GM12878 (cell line): ENCODE results near the gene HOXB2. TPM values are rescaled to one million over a fixed set of nuclear protein-coding genes. Genes with fewer than 3 reads are reported as not detected.

ENCODE experiments used
- CBX5 ChIP-seq: sonication (generic); IDR thresholded peaks from 2 replicates; pipeline ENCODE4 v1.6.1; 2016; ENCODE audit warnings: low read depth, moderate library complexity, mild to moderate bottlenecking, inconsistent platforms
- CEBPB ChIP-seq, 2 experiments: fragments of 150-350 bp in 1 of 2; IDR thresholded peaks; 2 replicates each; pipeline ENCODE4 v1.6.1; 2012 to 2014; ENCODE audit warnings: low read depth in 2 of 2, low read length in 2 of 2, borderline replicate concordance in 1 of 2, inconsistent platforms in 1 of 2
- CHD4 ChIP-seq: fragments of 200-600 bp; sonication (generic); IDR thresholded peaks from 2 replicates; pipeline ENCODE4 v1.6.1; 2016; ENCODE audit warnings: mild to moderate bottlenecking
- EED ChIP-seq: sonication (generic); IDR thresholded peaks from 2 replicates; pipeline ENCODE4 v1.6.1; 2016; ENCODE audit warnings: antibody characterized with exemption, low read depth
- HDAC2 ChIP-seq: fragments of 200-600 bp; sonication (generic); IDR thresholded peaks from 2 replicates; pipeline ENCODE4 v1.6.1; 2017
- HDAC6 ChIP-seq: fragments of 200-600 bp; sonication (generic); IDR thresholded peaks from one replicate; pipeline ENCODE4 v1.8.0; 2017; ENCODE audit warnings: antibody characterized with exemption; ENCODE audit not compliant: unreplicated experiment
- HDGF ChIP-seq: fragments of 450-650 bp; IDR thresholded peaks from 2 replicates; pipeline ENCODE4 v1.6.1; 2016; ENCODE audit warnings: antibody characterized with exemption
- IKZF1 ChIP-seq: fragments of 450-650 bp; conservative IDR thresholded peaks from 2 replicates; pipeline ENCODE4 v1.6.1; 2017; ENCODE audit warnings: antibody characterized with exemption, mild to moderate bottlenecking
- NBN ChIP-seq: fragments of 450-650 bp; IDR thresholded peaks from 2 replicates; pipeline ENCODE4 v1.6.1; 2016
- NFXL1 ChIP-seq: fragments of 450-650 bp; IDR thresholded peaks from 2 replicates; pipeline ENCODE4 v1.6.1; 2017; ENCODE audit warnings: antibody characterized with exemption, mild to moderate bottlenecking, borderline replicate concordance
- NFYB ChIP-seq: IDR thresholded peaks from 2 replicates; pipeline ENCODE4 v1.6.1; 2011; ENCODE audit warnings: low read depth, mild to moderate bottlenecking, low read length, improper control_type of control experiment, moderate library complexity; ENCODE audit not compliant: insufficient read depth
- POU2F2 ChIP-seq: IDR thresholded peaks from 3 replicates; pipeline ENCODE4 v1.6.1; 2011; ENCODE audit warnings: low read depth, mild to moderate bottlenecking, low read length, borderline replicate concordance
- SMAD1 ChIP-seq: fragments of 450-650 bp; IDR thresholded peaks from 2 replicates; pipeline ENCODE4 v1.6.1; 2018; ENCODE audit warnings: mild to moderate bottlenecking, low read depth; ENCODE audit not compliant: partially characterized antibody
- SUPT20H ChIP-seq: IDR thresholded peaks from 2 replicates; pipeline ENCODE4 v1.6.1; 2011; ENCODE audit warnings: low read depth, mild to moderate bottlenecking, low read length, moderate library complexity, borderline replicate concordance; ENCODE audit not compliant: control insufficient read depth
- TCF12 ChIP-seq: IDR thresholded peaks from 2 replicates; pipeline ENCODE4 v1.6.1; 2011; ENCODE audit warnings: low read depth, mild to moderate bottlenecking, low read length
- ZBED1 ChIP-seq: IDR thresholded peaks from 2 replicates; pipeline ENCODE4 v1.6.1; 2016; ENCODE audit warnings: borderline replicate concordance
- ZZZ3 ChIP-seq: IDR thresholded peaks from 2 replicates; pipeline ENCODE4 v1.6.1; 2011; ENCODE audit warnings: low read depth; ENCODE audit not compliant: control insufficient read depth, insufficient read length
- polyA plus RNA-seq, 11 experiments: library from polyadenylated mRNA; depleted of rRNA in 4 of 11; unstranded in 6 of 11; stranded (reverse) in 5 of 11; fragments of >200 nt; fragmentation: Nextera tagmentation in 4 of 11; fragmentation: Illumina TruSeq in 1 of 11; extraction: Ambion mirVana in 4 of 11; extraction: Trizol in 1 of 11; gene quantifications; 1 replicate in 1 of 11; 2 replicates in 10 of 11; pipeline versions ENCODE4 v1.2.1 to v1.2.3, GENCODE V29; 2011 to 2016; ENCODE audit warnings: inconsistent platforms in 2 of 11, missing spikeins in 2 of 11, low read depth in 1 of 11
- total RNA-seq, 4 experiments: library from RNA; depleted of rRNA in 3 of 4; stranded (reverse); fragments of >200 nt in 3 of 4; fragmentation: Illumina TruSeq in 1 of 4; extraction: Trizol in 1 of 4; gene quantifications; 2 replicates each; pipeline versions ENCODE4 v1.2.1 to v1.2.3, GENCODE V29; 2013 to 2021
- TF ChIP-seq, protein P1 (sequence below): fragments of 150-350 bp; IDR thresholded peaks from 2 replicates; pipeline ENCODE4 v1.6.1; 2014; ENCODE audit warnings: mild to moderate bottlenecking, low read depth, low read length
- TF ChIP-seq, protein P2 (sequence below): fragments of 450-650 bp; conservative IDR thresholded peaks from 2 replicates; pipeline ENCODE4 v1.6.1; 2017; ENCODE audit warnings: mild to moderate bottlenecking, moderate library complexity
- TF ChIP-seq, protein P3 (sequence below): fragments of 450-650 bp; IDR thresholded peaks from 2 replicates; pipeline ENCODE4 v1.6.1; 2018; ENCODE audit warnings: mild to moderate bottlenecking, low read depth, moderate library complexity; ENCODE audit not compliant: partially characterized antibody
- TF ChIP-seq, protein P4 (sequence below): fragments of 450-650 bp; IDR thresholded peaks from 2 replicates; pipeline ENCODE4 v1.6.1; 2017; ENCODE audit warnings: mild to moderate bottlenecking, low read depth, inconsistent platforms; ENCODE audit not compliant: poor library complexity, severe bottlenecking

Gene HOXB2
- total and polyA plus RNA-seq, 10 of the 15 experiments (the other 5 are each of a cell fraction or from before 2014, with no cell fraction given): 0.16 to 8.8 (median 2.3) TPM

DNA sequence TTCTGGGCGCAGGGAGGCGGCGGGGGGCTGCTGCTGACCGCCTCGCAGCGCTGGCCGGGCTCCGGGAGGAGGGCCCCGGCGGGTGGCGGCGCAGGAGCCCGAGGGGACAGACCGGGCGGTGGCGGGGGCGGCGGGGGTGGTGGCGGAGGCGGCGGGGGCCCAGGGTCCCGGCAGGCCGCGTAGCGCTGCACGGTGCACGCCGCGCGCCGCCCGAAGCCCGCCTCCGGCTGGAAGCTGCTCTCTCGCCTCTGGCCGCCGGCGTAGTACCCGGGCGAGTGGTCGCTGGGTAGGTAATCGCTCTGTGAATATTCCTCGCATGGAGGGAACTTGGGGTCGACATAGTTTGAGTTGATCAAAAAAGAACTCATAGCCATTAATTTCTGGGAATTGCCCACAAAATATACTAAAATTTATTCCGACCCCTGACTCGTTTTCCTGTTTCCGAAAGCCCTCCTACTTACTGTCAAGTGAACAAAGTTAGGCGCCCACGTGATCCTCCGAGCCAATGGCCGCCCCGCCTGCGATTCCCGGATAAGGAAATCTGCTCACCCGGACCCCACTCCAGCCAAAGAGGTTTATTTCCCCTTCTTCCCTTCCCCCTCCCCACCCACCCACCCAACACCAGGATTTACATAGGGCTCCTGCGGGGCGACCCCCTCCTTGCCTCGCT lies 33.2 kb upstream of the HOXB2 start, which contains the start of gene HOXB4 (continued):
- TF ChIP-seq, protein P1, sequence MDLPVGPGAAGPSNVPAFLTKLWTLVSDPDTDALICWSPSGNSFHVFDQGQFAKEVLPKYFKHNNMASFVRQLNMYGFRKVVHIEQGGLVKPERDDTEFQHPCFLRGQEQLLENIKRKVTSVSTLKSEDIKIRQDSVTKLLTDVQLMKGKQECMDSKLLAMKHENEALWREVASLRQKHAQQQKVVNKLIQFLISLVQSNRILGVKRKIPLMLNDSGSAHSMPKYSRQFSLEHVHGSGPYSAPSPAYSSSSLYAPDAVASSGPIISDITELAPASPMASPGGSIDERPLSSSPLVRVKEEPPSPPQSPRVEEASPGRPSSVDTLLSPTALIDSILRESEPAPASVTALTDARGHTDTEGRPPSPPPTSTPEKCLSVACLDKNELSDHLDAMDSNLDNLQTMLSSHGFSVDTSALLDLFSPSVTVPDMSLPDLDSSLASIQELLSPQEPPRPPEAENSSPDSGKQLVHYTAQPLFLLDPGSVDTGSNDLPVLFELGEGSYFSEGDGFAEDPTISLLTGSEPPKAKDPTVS: no peak
- TF ChIP-seq HDAC2: no peak
- TF ChIP-seq SUPT20H: no peak
- TF ChIP-seq NFXL1: no peak
- no peak for TF ChIP-seq EED
- no peak for TF ChIP-seq NBN
- TF ChIP-seq CHD4: no peak
- TF ChIP-seq SMAD1: no peak
- TF ChIP-seq IKZF1: no peak
- TF ChIP-seq CEBPB (IDR thresholded peaks at IDR 0.05; ENCODE audit: borderline replicate concordance in 1 of 2, low read depth in 2 of 2, low read length in 2 of 2): no peak
- TF ChIP-seq, protein P2, sequence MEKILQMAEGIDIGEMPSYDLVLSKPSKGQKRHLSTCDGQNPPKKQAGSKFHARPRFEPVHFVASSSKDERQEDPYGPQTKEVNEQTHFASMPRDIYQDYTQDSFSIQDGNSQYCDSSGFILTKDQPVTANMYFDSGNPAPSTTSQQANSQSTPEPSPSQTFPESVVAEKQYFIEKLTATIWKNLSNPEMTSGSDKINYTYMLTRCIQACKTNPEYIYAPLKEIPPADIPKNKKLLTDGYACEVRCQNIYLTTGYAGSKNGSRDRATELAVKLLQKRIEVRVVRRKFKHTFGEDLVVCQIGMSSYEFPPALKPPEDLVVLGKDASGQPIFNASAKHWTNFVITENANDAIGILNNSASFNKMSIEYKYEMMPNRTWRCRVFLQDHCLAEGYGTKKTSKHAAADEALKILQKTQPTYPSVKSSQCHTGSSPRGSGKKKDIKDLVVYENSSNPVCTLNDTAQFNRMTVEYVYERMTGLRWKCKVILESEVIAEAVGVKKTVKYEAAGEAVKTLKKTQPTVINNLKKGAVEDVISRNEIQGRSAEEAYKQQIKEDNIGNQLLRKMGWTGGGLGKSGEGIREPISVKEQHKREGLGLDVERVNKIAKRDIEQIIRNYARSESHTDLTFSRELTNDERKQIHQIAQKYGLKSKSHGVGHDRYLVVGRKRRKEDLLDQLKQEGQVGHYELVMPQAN: peak; percentile 57
- TF ChIP-seq, protein P3, sequence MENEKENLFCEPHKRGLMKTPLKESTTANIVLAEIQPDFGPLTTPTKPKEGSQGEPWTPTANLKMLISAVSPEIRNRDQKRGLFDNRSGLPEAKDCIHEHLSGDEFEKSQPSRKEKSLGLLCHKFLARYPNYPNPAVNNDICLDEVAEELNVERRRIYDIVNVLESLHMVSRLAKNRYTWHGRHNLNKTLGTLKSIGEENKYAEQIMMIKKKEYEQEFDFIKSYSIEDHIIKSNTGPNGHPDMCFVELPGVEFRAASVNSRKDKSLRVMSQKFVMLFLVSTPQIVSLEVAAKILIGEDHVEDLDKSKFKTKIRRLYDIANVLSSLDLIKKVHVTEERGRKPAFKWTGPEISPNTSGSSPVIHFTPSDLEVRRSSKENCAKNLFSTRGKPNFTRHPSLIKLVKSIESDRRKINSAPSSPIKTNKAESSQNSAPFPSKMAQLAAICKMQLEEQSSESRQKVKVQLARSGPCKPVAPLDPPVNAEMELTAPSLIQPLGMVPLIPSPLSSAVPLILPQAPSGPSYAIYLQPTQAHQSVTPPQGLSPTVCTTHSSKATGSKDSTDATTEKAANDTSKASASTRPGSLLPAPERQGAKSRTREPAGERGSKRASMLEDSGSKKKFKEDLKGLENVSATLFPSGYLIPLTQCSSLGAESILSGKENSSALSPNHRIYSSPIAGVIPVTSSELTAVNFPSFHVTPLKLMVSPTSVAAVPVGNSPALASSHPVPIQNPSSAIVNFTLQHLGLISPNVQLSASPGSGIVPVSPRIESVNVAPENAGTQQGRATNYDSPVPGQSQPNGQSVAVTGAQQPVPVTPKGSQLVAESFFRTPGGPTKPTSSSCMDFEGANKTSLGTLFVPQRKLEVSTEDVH: no peak
- TF ChIP-seq HDAC6: no peak
- no peak for TF ChIP-seq TCF12
- no peak for TF ChIP-seq ZZZ3
- TF ChIP-seq ZBED1: no peak
- TF ChIP-seq POU2F2: no peak
- peak; percentile 77 for TF ChIP-seq NFYB
- TF ChIP-seq, protein P4, sequence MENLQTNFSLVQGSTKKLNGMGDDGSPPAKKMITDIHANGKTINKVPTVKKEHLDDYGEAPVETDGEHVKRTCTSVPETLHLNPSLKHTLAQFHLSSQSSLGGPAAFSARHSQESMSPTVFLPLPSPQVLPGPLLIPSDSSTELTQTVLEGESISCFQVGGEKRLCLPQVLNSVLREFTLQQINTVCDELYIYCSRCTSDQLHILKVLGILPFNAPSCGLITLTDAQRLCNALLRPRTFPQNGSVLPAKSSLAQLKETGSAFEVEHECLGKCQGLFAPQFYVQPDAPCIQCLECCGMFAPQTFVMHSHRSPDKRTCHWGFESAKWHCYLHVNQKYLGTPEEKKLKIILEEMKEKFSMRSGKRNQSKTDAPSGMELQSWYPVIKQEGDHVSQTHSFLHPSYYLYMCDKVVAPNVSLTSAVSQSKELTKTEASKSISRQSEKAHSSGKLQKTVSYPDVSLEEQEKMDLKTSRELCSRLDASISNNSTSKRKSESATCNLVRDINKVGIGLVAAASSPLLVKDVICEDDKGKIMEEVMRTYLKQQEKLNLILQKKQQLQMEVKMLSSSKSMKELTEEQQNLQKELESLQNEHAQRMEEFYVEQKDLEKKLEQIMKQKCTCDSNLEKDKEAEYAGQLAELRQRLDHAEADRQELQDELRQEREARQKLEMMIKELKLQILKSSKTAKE: no peak
- TF ChIP-seq CBX5: no peak
- TF ChIP-seq HDGF: no peak
